Activated CD4-positive, alpha-beta T cell treated with anti-CD3 and anti-CD28 coated beads for 48 hours (primary cell): ENCODE data around the gene SH3GLB1.

Experiments
- DNase-seq: peaks from one replicate; pipeline ENCODE4 v3.0.0-alpha.2; 2020

Gene SH3GLB1

GRCh38 chr1:86739648-86740509 is 35.5 kb downstream of the SH3GLB1 start:
- no peak for DNase-seq

GRCh38 chr1:86741947-86742572 is 37.7 kb downstream of the SH3GLB1 start:
- peak; percentile 50 for DNase-seq

GRCh38 chr1:86747304-86747703 is 42.9 kb downstream of the SH3GLB1 start:
- DNase-seq = no peak

GRCh38 chr1:86748622-86749373 is 44.4 kb downstream of the SH3GLB1 start:
- DNase-seq = no peak

GRCh38 chr1:86750076-86750475 is 45.7 kb downstream of the SH3GLB1 start:
- DNase-seq = no peak

- peak; percentile 12 for DNase-seq
Observed at GRCh38 chr1:86750530-86750929, 46.2 kb downstream of the SH3GLB1 start.

GRCh38 chr1:86751923-86752322 is 47.5 kb downstream of the SH3GLB1 start:
- no peak for DNase-seq

- no peak for DNase-seq
Observed at GRCh38 chr1:86753700-86754099, 49.3 kb downstream of the SH3GLB1 start.

- DNase-seq = no peak
Observed at GRCh38 chr1:86754265-86754974, 50.0 kb downstream of the SH3GLB1 start.

- no peak for DNase-seq
Observed at GRCh38 chr1:86756062-86756406, 51.7 kb downstream of the SH3GLB1 start.

- DNase-seq = no peak
Observed at GRCh38 chr1:86757272-86757984, 53.1 kb downstream of the SH3GLB1 start.

GRCh38 chr1:86758570-86758969 is 54.2 kb downstream of the SH3GLB1 start:
- DNase-seq = no peak

- no peak for DNase-seq
Observed at GRCh38 chr1:86760199-86760598, 55.8 kb downstream of the SH3GLB1 start.

GRCh38 chr1:86762336-86762735 is 58.0 kb downstream of the SH3GLB1 start:
- no peak for DNase-seq

- no peak for DNase-seq
Observed at GRCh38 chr1:86764523-86764922, 60.1 kb downstream of the SH3GLB1 start.

GRCh38 chr1:86765073-86765472 is 60.7 kb downstream of the SH3GLB1 start:
- DNase-seq = no peak

GRCh38 chr1:86765674-86766073 is 61.3 kb downstream of the SH3GLB1 start:
- DNase-seq = no peak

GRCh38 chr1:86768554-86768953 is 64.2 kb downstream of the SH3GLB1 start:
- no peak for DNase-seq

- DNase-seq = no peak
Observed at GRCh38 chr1:86769065-86769464, 64.7 kb downstream of the SH3GLB1 start.

GRCh38 chr1:86773341-86774288 is 69.2 kb downstream of the SH3GLB1 start:
- no peak for DNase-seq
